Activated T-helper 2 cell treated with anti-CD3 and anti-CD28 coated beads, Interferon-gamma antibody, Interleukin-2, Interleukin-4, amounts not matched to agents 10 μg/mL and 5 μg/mL and 100 μg/mL, durations not matched to agents 14 hours and 24 hours and 36 hours (primary cell): ENCODE data around the gene ZNF764. TPM values are rescaled to one million over a fixed set of nuclear protein-coding genes. Genes with fewer than 3 reads are reported as not detected.

Source experiments
- DNase-seq: peaks from one replicate; pipeline ENCODE4 v3.0.0; 2021; ENCODE audit warnings: low spot score
- H3K27ac Mint-ChIP-seq: one replicate; pipeline ENCODE4 v1.8.0; 2021; ENCODE audit warnings: mixed read lengths
- H3K27me3 Mint-ChIP-seq: one replicate; pipeline ENCODE4 v1.8.0; 2021; ENCODE audit warnings: low read depth, mixed read lengths
- H3K36me3 Mint-ChIP-seq: one replicate; pipeline ENCODE4 v1.8.0; 2021; ENCODE audit warnings: low read depth, mixed read lengths
- H3K4me1 Mint-ChIP-seq: one replicate; pipeline ENCODE4 v1.8.0; 2021; ENCODE audit warnings: low read depth, mixed read lengths
- H3K4me3 Mint-ChIP-seq: one replicate; pipeline ENCODE4 v1.8.0; 2021; ENCODE audit warnings: low read depth, mild to moderate bottlenecking, moderate library complexity, mixed read lengths
- H3K9me3 Mint-ChIP-seq: one replicate; pipeline ENCODE4 v1.8.0; 2021; ENCODE audit warnings: mixed read lengths
- intact Hi-C: fragments of 100-400 bp; cut with micrococcal nuclease; formaldehyde crosslinking; loops from one replicate; pipeline ENCODE4 v1.15.1; 2023
- total RNA-seq: library from RNA; stranded (reverse); gene quantifications from 2 replicates; pipeline ENCODE4 v1.2.3, GENCODE V29; 2022

The ZNF764 gene
- total RNA-seq, 1 donor from 2014 or later: 14.6 TPM

DNA sequence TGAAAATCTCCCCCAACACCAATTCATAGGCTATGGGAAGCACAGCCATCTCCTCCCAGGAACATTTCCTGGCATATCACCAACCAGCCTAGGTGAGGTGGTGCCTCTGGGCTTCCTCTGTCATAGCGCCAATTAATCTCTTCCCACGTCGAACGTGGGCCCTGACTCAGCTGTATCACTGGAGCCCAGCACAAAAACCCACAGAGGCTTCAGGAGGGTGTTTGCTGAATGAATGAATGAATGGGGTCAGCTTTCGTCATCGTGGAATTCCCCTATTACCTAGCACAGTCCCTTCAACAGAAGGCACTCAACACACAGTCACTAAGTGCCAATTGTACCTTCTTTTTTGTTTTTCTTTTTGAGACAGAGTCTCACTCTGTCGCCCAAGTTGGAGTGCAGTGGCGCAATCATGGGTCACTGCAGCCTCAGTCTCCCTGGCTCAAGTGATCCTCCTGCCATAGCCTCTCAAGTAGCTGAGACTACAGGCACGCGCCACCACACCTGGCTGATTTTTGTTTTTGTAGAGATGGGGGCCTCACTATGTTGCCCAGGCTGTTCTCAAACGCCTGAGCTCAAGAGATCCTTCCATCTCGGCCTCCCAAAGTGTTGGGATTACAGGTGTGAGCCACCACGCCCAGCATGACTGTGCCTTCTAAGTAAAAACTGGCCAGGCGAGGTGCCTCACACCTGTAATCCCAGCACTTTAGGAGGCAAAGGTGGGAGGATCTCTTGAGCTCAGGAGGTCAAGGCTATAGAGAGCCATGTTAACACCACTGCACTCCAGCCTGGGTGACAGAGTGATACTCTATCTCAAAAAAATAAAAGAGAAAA lies 9.2 kb upstream of the ZNF764 start:
- peaks cover 30% of the 10 kb centered on the region for H3K4me1 Mint-ChIP-seq
- no peaks in the 10 kb centered on the region for H3K27me3 Mint-ChIP-seq
- no peaks in the 10 kb centered on the region for H3K9me3 Mint-ChIP-seq
- intact Hi-C loops: loop anchor here (1.0 to 5.0 kb wide), 2 partner anchors 9 to 95 kb away; partner anchors contain the start of genes ITGAL and ZNF764
- peak overlapping the region; percentile 92 for H3K27ac Mint-ChIP-seq
- H3K36me3 Mint-ChIP-seq: no peaks in the 10 kb centered on the region
- DNase-seq: no peak
- H3K4me3 Mint-ChIP-seq: no peak overlapping the region

DNA sequence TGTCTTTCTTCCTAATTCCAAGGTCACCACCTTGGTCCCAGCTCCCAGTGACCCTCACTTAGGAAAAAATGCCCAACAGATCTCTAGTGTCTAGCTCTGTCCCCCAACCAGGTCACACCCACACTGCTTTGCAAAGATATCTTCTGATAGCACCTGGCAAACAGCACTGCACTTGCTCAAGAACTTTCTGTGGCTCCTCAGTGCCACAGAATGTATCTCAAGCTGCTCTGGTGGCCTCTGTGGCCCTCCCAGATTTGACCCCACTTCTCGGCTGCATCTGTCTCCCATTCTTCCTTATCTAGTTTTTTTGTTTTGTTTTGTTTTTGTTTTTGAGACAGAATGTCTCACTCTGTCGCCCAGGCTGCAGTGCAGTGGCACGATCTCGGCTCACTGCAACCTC lies 8.4 kb upstream of the ZNF764 start:
- Mint-ChIP-seq H3K36me3 (no peaks in the 10 kb centered on the region), H3K4me1 (peaks cover 26% of the 10 kb centered on the region), H3K27me3 (no peaks in the 10 kb centered on the region), H3K4me3 (no peak overlapping the region), H3K9me3 (no peaks in the 10 kb centered on the region), H3K27ac (peak overlapping the region; percentile 14)
- DNase-seq: no peak
- intact Hi-C loops: loop anchor here (5.0 kb wide), 1 partner anchor 94 kb away; the partner anchor contains the start of gene ITGAL

DNA sequence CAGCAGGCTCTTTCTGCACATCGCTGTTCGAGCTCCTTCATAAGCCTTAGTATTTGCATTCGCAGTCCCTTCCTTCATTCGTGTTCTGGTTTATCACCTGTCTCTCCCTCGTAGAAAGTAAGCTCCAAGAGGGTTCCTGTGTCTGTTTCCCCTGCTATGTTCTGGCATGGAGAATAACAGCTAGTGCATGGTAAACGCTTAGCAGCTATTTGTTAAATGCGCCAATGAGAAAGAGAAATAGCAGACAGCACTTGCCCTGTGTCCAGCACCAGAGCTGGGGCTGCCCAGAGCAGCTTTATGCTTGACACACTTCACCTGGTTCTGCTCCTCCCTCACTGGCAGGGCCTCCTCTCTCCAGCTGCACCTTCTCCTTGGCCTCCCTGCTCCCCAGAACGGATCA lies 7.8 kb upstream of the ZNF764 start:
- no peak overlapping the region for H3K4me3 Mint-ChIP-seq
- intact Hi-C loops: loop anchor here (5.0 kb wide), 1 partner anchor 94 kb away; the partner anchor contains the start of gene ITGAL
- peaks cover under 1% of the 10 kb centered on the region for H3K27me3 Mint-ChIP-seq
- H3K9me3 Mint-ChIP-seq: no peaks in the 10 kb centered on the region
- H3K4me1 Mint-ChIP-seq: peaks cover 31% of the 10 kb centered on the region
- no peaks in the 10 kb centered on the region for H3K36me3 Mint-ChIP-seq
- H3K27ac Mint-ChIP-seq: peak overlapping the region; percentile 14
- DNase-seq: no peak

DNA sequence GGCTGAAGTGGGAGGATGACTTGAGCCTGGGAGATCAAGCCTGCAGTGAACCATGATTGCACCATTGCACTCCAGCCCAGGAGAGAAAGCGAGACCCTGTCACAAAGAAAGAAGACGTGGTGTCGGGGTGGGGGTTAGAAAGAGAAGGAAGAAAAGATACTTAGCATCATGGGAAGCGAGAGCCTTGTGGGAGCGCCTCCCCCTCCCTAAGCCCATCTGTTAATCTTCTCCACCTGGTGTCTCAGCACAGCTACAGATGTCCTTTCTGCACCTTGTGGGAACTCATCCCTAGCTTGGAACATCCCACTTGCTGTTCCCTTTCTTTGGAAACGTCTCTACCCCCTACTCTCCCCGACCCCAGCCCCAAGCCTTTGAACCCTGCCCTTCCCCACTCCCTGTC lies 7.4 kb upstream of the ZNF764 start:
- no peaks in the 10 kb centered on the region for H3K36me3 Mint-ChIP-seq
- H3K27ac Mint-ChIP-seq: no peak overlapping the region
- no peak for DNase-seq
- no peak overlapping the region for H3K4me3 Mint-ChIP-seq
- intact Hi-C loops: loop anchor here (5.0 kb wide), 1 partner anchor 93 kb away; the partner anchor contains the start of gene ITGAL
- peaks cover 30% of the 10 kb centered on the region for H3K4me1 Mint-ChIP-seq
- H3K27me3 Mint-ChIP-seq: peaks cover 1% of the 10 kb centered on the region
- H3K9me3 Mint-ChIP-seq: no peaks in the 10 kb centered on the region

DNA sequence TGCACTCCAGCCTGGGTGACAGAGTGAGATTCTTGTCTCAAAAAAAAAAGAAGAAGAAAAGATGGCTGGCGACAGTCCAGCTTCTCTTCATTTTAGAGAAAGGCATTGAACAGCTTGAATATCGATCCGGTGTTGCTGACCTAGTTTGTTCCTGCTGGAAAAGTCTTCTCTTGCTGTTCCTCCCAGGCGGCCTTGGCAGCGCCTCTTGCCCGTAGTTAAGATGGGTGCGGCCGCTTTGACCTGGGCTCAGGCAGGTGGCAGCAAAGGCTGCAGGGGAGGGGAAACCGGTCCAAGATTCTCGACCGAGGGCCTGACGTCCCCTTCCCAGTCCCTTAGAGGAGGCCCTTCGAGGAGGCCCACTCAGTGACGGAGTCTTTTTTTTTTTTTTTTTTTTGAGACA lies 3.8 kb upstream of the ZNF764 start:
- peak overlapping the region; percentile 78 for H3K4me3 Mint-ChIP-seq
- H3K9me3 Mint-ChIP-seq: no peaks in the 10 kb centered on the region
- H3K36me3 Mint-ChIP-seq: no peaks in the 10 kb centered on the region
- intact Hi-C loops: no loop called here
- no peak for DNase-seq
- peak overlapping the region; percentile 82 for H3K27ac Mint-ChIP-seq
- peaks cover 1% of the 10 kb centered on the region for H3K27me3 Mint-ChIP-seq
- peaks cover 26% of the 10 kb centered on the region for H3K4me1 Mint-ChIP-seq

DNA sequence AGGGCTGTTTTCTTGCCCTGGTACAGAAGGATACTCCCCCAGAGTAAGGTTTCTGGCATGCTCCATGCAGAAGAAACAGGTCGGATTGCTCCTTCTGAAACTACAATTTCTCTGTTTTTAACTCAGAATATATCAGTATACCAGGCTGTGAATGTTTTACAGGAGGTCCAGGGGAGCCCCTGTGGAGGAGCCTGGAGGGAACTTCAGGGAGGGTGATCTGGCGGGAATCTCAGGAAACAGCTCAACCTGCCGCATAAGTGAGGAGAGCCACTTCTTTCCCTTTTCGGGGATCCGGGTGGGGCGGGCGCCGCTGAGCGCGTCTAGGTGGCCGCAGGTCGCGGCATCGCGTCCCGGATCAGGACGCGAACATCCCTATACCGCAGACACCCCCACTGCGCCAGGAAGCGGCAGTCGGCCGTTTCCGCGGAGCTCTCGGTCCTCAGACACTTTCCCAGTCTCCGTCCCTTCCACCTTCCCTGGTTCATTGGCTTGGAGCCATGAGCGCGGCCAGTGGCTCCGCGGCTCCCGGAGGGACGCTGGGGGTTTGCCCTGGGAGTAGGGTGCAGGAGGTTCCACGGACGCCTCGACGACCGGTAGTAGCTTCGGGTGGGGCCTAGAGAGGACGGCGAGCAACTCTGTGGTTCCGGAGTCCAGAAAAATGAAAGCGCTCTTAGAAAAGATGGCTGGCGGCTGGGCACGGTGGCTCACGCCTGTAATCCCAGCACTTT lies 3.1 kb upstream of the ZNF764 start:
- DNase-seq: no peak
- H3K4me3 Mint-ChIP-seq: peak overlapping the region; percentile 78
- peaks cover 22% of the 10 kb centered on the region for H3K4me1 Mint-ChIP-seq
- intact Hi-C loops: no loop called here
- H3K36me3 Mint-ChIP-seq: peaks cover 2% of the 10 kb centered on the region
- H3K27me3 Mint-ChIP-seq: peaks cover 1% of the 10 kb centered on the region
- H3K27ac Mint-ChIP-seq: peak overlapping the region; percentile 82
- no peaks in the 10 kb centered on the region for H3K9me3 Mint-ChIP-seq

DNA sequence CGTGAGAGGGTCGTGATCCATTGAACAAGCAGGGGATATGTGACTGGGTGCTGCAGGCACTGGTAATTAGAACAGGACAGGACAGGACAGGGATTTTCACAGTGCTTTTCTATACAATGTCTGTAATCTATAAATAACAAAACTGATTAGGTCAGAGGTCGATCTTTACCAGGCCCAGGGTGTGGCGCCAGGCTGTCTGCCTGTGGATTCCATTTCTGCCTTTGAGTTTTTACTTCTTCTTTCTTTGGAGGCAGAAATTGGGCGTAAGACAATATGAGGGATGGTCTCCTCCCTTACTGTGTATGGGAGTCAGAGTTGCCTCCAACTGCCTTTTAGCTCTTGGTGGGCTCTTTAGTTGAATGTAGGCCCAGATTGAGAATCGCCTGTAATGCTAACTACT lies 1.5 kb upstream of the ZNF764 start:
- Mint-ChIP-seq H3K27me3 (peaks cover 1% of the 10 kb centered on the region), H3K4me1 (peaks cover 24% of the 10 kb centered on the region), H3K4me3 (peak overlapping the region; percentile 3), H3K36me3 (peaks cover 10% of the 10 kb centered on the region), H3K27ac (peak overlapping the region; percentile 51), H3K9me3 (no peaks in the 10 kb centered on the region)
- intact Hi-C loops: loop anchor here (2.0 kb wide), 1 partner anchor 13 kb away; no protein-coding TSS in a partner anchor
- DNase-seq: no peak

DNA sequence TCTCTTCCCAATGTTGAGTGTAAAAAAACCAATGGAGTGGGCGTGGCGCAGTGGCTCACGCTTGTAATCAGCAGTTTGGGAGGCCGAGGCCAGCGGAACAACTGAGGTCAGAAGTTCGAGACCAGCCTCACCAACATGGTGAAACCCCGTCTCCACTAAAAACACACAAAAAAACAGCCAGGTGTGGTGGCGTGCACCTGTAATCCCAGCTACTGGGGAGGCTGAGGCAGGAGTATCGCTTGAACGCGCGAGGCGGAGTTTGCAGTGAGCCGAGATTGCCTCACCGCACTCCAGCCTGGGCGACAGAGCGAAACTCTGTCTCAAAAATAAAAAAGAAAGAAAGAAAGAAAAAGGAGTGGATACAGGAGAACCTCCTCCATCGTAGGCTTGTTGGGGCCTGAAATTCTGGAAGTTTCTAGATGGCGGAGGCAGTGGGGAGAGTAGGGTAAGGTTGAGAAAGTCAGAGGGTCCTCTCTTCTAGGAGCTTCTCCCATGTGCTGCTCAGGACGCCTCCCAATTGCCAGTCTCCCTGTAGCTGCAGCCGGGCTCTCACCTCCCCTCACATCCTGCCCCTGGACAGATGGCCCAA lies 709 bp upstream of the ZNF764 start:
- Mint-ChIP-seq H3K4me3 (peak overlapping the region; percentile 83), H3K27ac (peak overlapping the region; percentile 95), H3K27me3 (peaks cover 1% of the 10 kb centered on the region), H3K36me3 (peaks cover 17% of the 10 kb centered on the region), H3K9me3 (no peaks in the 10 kb centered on the region), H3K4me1 (peaks cover 28% of the 10 kb centered on the region)
- no peak for DNase-seq
- intact Hi-C loops: loop anchor here (1.0 to 2.0 kb wide), 4 partner anchors 8 to 224 kb away; no protein-coding TSS in a partner anchor

DNA sequence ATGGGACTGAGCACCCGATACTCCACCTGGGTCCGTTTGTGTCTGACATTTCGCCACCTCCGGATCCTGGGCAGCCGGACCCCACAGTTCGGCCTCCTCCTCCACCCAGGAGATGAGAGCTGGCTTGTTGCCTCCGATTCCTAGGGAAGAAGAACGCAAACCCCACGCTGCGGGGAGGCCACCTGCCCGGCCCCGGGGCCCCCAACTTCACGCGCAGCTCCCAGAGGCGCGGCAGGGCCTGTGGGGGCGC lies 542 bp downstream of the ZNF764 start:
- Mint-ChIP-seq H3K36me3 (peaks cover 30% of the 10 kb centered on the region), H3K4me1 (peaks cover 40% of the 10 kb centered on the region), H3K9me3 (no peaks in the 10 kb centered on the region), H3K27me3 (peaks cover 1% of the 10 kb centered on the region), H3K4me3 (peak overlapping the region; percentile 83), H3K27ac (peak overlapping the region; percentile 95)
- DNase-seq: no peak
- intact Hi-C loops: no loop called here

DNA sequence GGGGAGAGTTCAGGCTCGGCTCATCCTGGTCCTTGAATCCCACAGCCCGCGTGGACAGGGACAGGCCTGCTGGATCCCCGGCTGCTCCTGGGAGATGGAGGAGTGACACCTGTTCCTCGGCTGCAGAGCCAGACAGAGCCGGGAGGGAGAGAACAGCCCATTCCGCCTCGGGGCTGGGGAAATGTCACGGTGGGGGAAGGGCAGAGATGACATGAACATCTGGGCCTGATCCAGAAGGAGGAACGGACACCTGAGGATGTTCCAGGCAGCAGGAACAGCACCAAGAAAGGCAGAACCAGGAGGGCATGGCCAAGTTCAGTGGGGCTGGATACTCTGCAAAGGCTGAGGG lies 2.1 kb downstream of the ZNF764 start:
- Mint-ChIP-seq H3K27me3 (peaks cover 1% of the 10 kb centered on the region), H3K9me3 (no peaks in the 10 kb centered on the region), H3K4me1 (peaks cover 50% of the 10 kb centered on the region), H3K4me3 (peak overlapping the region; percentile 83), H3K27ac (peak overlapping the region; percentile 42), H3K36me3 (peaks cover 36% of the 10 kb centered on the region)
- intact Hi-C loops: no loop called here
- no peak for DNase-seq

DNA sequence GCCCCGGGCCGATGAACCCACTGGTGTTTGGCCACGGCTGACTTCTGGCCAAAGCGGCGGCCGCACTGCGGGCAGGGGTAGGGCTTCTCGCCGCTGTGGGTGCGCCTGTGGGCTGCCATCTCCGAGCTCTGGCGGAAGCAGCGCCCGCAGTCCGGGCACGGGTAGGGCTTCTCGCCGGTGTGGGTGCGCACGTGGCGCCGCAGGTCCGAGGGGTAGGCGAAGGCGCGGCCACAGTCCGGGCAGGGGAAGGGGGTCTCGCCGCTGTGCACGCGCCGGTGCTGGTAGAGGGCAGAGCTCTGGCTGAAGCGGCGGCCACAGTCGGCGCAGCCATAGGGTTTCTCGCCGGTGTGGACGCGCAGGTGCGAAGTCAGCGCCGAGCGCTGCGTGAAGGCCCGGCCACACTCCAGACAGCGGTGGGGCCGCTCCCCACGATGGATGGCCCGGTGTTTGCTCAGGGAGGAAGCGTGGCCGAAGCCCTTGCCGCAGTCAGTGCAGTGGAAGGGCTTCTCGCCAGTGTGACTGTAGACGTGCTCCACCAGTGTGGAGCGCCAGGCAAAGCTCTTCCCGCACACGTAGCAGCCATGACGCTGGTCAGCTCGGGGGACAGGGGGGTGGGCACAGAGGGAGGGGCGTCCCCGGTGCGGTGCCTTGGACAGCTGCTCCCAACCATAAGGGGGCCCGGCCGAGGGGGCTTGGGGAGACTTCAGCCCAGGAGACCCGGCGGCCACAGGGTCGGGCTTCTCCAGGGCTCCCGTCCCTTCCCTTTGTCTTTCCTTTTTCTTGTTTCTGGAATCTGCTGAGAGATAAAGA lies 2.7 kb downstream of the ZNF764 start:
- Mint-ChIP-seq H3K27ac (no peak overlapping the region), H3K36me3 (peaks cover 36% of the 10 kb centered on the region), H3K27me3 (no peaks in the 10 kb centered on the region), H3K9me3 (no peaks in the 10 kb centered on the region), H3K4me3 (peak overlapping the region; percentile 83), H3K4me1 (peaks cover 48% of the 10 kb centered on the region)
- no peak for DNase-seq
- intact Hi-C loops: no loop called here

DNA sequence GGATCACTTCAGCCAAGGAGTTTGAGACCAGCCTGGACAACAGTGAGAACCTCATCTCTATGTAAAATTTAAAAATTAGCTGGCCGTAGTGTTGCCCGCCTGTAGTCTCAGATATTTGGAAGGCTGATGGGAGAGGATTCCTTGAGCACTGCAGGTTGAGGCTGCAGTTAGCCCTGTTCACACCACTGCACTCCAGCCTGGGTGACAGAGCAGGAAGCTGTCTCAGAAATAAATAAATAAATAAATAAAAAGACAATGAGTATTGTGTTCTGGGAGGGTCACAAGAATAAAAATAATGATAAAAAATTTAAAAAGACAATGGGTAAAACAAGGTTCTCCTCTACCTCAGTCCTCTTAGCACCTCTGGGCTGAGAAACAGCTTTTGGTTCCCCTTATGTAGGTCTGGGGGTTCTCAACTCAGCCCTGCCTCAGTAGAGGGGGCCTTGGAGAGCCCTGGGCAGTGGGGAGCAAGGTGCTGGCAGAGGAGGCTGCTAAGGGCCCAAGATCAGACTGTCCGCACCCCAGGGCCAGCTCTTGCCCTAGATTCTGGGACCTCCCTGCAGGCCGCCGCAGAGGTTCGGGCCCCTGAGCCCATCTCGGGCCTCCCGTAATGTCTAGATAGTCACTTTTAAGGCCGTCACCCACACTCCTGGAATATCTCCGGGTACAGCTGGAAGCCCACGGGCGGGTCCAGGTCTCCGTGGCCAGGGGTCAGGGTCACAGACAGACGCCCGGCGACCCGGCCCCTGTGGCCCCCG lies 3.4 kb downstream of the ZNF764 start:
- intact Hi-C loops: no loop called here
- H3K4me3 Mint-ChIP-seq: no peak overlapping the region
- H3K27ac Mint-ChIP-seq: peak overlapping the region; percentile 28
- no peak for DNase-seq
- peaks cover 36% of the 10 kb centered on the region for H3K36me3 Mint-ChIP-seq
- no peaks in the 10 kb centered on the region for H3K9me3 Mint-ChIP-seq
- H3K27me3 Mint-ChIP-seq: no peaks in the 10 kb centered on the region
- H3K4me1 Mint-ChIP-seq: peaks cover 48% of the 10 kb centered on the region
